Kidney tubule cell (primary cell): ENCODE measurements around the gene ABHD8.

Source experiments
- DNase-seq: peaks from one replicate; pipeline ENCODE4 v3.0.0-alpha.2; 2018; ENCODE audit warnings: low spot score

The ABHD8 gene

GRCh38 chr19:17321655-17322489 lies 18.6 kb upstream of the ABHD8 start:
- DNase-seq = no peak

GRCh38 chr19:17320435-17320834 lies 17.2 kb upstream of the ABHD8 start:
- DNase-seq = no peak

GRCh38 chr19:17319473-17320238 lies 16.4 kb upstream of the ABHD8 start:
- DNase-seq = no peak

- DNase-seq = no peak
Observed at GRCh38 chr19:17318966-17319365, 15.7 kb upstream of the ABHD8 start.

GRCh38 chr19:17314007-17314593 lies 10.9 kb upstream of the ABHD8 start:
- no peak for DNase-seq

- DNase-seq = no peak
Observed at GRCh38 chr19:17312189-17313113, 9.2 kb upstream of the ABHD8 start.

GRCh38 chr19:17311455-17312188 lies 8.4 kb upstream of the ABHD8 start:
- peak; percentile 95 for DNase-seq

GRCh38 chr19:17309965-17310461 lies 6.8 kb upstream of the ABHD8 start:
- DNase-seq = peak; percentile 40

- DNase-seq = peak; percentile 100
Observed at GRCh38 chr19:17309198-17309964, 6.2 kb upstream of the ABHD8 start, which contains the start of gene DDA1. TSS of gene DDA1 (plus strand) at chr19:17309563. CDS start at chr19:17309655, 92 bp downstream.

GRCh38 chr19:17307876-17308377 lies 4.7 kb upstream of the ABHD8 start:
- no peak for DNase-seq

GRCh38 chr19:17306285-17306714 lies 3.1 kb upstream of the ABHD8 start:
- peak; percentile 6 for DNase-seq

GRCh38 chr19:17305517-17306284 lies 2.5 kb upstream of the ABHD8 start, which contains the start of gene MRPL34:
TSS of gene MRPL34 (plus strand) at chr19:17305872. CDS start at chr19:17305893, 21 bp downstream.
- peak; percentile 100 for DNase-seq

- no peak for DNase-seq
Observed at GRCh38 chr19:17305216-17305516, 1.9 kb upstream of the ABHD8 start.

- peak; percentile 38 for DNase-seq
Observed at GRCh38 chr19:17304386-17305215, 1.4 kb upstream of the ABHD8 start.

GRCh38 chr19:17303940-17304267 lies 679 bp upstream of the ABHD8 start:
- DNase-seq = peak; percentile 6

- DNase-seq = peak; percentile 21
Observed at GRCh38 chr19:17302391-17303166, 646 bp downstream of the ABHD8 start.

GRCh38 chr19:17300992-17301619 lies 2.1 kb downstream of the ABHD8 start:
- no peak for DNase-seq
